GM18499 (cell line): Measurements from ENCODE around the gene TLCD3A.
"Not testable (repeated sequence)": the region's sequence is repeated elsewhere in the genome, so short reads cannot be mapped to it uniquely, and the experiment has no call there.

Source experiments
- ATAC-seq: cut with Tn5 transposase; IDR thresholded peaks from one replicate; pipeline ENCODE4 v1.9.1; 2021; ENCODE audit warnings: moderate number of reproducible peaks; ENCODE audit not compliant: insufficient read depth, unreplicated experiment

Gene TLCD3A

GRCh38 chr17:732067-732901 lies at the start of gene TLCD3A:
TLCD3A (plus strand) TSS chr17:732596; CDS start chr17:732648, 52 bp downstream.
- no peak for ATAC-seq

GRCh38 chr17:683040-683439 lies 49.4 kb upstream of the TLCD3A start:
- no peak for ATAC-seq

GRCh38 chr17:683499-684254 lies 48.7 kb upstream of the TLCD3A start:
- ATAC-seq: no peak

DNA sequence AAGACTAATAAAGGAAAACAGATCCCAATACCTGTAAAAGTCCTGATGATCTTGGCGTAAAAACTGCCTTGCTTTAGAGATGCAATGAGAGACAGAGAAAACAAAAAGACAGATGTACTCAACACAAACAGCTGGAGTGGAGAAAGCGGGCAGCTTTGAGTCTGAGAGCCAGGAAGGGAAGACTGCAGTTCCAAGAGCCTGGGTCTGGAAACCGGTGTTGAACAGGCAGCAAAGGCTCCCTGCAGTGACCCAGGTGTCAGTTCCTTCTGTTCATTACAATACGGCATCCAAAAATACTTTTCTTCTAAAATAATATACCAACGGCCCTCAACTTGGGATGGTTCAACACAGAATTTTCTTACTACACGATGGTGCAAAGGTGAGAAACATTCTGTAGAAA lies 47.4 kb upstream of the TLCD3A start:
- ATAC-seq: no peak

DNA sequence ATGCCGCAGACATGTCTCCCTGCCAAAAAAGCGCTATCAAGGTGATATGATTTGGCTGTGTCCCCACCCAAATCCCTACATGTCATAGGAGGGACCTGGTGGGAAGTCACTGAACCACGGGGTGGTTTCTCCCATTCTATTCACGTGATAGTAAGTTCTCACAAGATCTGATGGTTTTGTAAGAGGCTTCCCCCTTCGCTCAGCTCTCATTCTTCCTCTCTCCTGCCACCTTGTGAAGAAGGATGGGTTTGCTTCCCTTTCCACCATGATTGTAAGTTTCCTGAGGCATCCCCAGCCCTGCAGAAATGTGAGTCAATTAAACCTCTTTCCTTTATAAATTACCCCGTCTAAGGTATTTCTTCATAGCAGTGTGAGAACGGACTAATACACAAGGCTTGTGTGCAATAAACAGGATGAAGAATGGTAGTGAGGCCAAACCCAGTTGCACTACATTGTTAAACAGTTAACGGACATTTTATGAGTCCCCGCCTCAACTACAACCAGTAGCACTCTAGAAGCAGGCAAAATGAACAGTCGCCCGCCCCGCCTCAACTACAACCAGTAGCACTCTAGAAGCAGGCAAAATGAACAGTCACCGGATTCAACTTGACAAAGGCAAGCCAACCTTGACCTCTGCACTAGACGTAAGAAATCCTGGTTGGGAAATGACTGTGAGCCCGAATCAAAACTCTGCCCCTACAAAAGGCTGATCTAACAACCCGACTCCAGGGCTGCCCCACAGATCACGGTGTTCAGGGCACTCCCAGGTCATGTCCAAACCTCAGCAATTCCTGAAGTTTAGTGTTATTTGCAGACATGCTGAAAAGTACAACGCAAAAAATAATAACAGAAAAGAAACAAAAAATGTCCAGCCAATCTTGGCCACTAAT lies 44.1 kb upstream of the TLCD3A start:
- ATAC-seq: no peak

DNA sequence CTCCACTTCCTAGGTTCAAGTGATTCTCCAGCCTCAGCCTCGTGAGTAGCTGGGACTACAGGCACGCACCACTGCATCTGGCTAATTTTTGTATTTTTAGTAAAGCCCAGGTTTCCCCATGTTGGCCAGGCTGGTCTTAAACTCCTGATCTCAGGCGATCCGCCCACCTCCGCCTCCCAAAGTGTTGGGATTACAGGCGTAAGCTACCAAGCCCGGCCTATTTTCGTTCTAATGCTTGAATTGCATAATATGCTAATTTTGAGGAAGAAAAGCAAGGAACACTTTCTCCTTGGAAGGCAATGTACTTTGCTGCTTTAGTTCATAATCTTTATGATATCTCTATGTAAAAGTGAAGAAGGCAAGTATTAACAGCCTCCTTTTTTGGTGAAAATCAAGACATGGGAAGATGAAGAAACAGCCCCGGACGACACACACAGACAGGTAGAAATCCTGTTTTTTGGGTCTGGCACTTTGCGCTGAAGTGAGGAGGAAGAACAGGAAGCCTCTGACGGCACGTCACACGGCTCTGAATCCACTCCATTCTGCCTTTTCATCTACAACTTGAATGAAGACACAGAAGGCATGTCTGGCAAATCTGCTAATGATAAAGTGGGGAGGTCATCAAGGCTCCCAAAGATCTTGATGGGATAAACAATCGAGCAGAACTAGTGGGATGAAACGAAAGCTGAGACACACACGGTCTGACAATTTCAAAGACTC lies 42.7 kb upstream of the TLCD3A start:
- ATAC-seq: no peak

GRCh38 chr17:690361-690760 lies 42.0 kb upstream of the TLCD3A start:
- no peak for ATAC-seq

GRCh38 chr17:691423-691822 lies 41.0 kb upstream of the TLCD3A start:
- no peak for ATAC-seq

- ATAC-seq: no peak
These were observed 40.3 kb upstream of the TLCD3A start for GRCh38 chr17:692116-692515.

DNA sequence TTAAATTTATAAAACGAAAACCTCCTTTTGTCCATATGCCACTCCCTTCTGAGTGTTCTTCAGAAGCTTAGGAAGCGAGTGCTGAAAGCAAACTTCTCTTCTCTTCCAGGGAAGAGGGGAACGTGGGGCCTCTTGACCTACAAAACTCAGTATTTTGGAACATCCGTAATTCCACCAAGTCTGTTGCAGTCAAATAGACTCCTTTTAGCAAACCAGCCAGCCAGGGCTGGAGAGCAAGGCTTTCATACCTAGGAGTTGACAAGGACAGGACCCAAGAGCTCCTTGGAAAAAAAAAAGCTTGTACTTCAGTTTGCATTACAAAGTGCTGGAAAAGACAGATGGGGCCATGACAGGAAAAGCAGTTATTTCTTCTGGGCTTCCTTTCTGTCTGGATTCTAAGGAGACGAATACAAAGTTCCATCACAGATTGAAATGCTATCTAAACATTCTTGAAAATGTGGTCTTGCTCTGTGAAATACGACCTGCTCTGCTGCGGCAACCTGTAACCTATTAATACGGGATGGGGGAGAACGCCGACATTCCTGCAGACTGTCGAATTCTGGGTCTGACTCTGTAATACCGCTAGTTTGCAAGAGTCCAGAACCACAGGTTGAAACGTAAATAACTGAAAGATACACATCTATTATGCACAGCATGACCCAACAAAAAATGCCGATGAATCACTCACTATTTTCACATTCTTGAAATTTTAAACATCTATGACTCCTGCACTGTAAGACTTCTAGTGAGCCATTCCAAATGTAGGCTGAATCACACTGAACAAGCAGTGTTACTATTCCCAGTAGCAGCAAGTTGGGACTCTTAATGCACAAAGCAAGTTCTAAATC lies 38.4 kb upstream of the TLCD3A start:
- ATAC-seq: no peak

DNA sequence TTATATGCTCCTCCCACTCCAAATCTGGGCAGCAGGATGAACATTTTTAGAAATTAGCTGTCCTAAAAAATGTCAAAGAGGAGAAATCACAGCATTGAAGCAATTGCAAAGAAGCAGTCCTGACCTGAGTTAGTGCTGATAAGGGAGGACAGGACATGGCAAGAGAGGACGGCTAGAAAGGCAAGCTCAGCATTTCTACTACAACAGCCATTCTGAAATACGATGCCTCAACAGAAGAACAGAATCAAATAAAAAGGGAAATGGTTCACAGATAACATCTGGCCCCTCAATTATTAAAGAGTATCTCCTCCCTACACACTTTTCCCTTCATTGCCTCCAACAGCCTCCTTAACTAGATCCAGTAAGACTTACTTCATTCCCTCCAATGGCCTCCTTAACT lies 36.0 kb upstream of the TLCD3A start:
- ATAC-seq: no peak

- ATAC-seq: no peak
These were observed 34.7 kb upstream of the TLCD3A start for GRCh38 chr17:697682-698081.

GRCh38 chr17:698096-698495 lies 34.3 kb upstream of the TLCD3A start:
- ATAC-seq: not testable (repeated sequence)

DNA sequence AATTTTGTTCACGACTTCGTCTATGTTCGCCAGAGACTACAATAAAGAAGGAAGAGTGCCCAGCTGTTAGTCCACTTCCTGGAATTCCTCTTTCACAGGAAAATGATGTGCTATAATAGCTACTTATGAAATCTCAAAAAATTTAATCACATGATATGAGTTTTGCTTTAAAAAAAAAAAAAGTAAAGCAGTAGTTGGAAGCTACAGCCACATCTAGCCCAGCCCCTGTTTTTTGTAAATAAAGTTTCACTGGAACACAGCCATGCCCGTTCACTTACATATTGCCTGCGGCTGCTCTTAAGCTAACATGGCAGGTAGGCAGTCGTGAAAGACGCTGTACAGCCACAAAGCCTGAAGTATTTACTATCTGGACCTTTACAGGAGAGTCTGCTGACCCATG lies 33.1 kb upstream of the TLCD3A start:
- no peak for ATAC-seq

GRCh38 chr17:700504-701094 lies 31.8 kb upstream of the TLCD3A start:
- ATAC-seq: no peak

- ATAC-seq: no peak
These were observed 29.1 kb upstream of the TLCD3A start for GRCh38 chr17:703081-703875.

DNA sequence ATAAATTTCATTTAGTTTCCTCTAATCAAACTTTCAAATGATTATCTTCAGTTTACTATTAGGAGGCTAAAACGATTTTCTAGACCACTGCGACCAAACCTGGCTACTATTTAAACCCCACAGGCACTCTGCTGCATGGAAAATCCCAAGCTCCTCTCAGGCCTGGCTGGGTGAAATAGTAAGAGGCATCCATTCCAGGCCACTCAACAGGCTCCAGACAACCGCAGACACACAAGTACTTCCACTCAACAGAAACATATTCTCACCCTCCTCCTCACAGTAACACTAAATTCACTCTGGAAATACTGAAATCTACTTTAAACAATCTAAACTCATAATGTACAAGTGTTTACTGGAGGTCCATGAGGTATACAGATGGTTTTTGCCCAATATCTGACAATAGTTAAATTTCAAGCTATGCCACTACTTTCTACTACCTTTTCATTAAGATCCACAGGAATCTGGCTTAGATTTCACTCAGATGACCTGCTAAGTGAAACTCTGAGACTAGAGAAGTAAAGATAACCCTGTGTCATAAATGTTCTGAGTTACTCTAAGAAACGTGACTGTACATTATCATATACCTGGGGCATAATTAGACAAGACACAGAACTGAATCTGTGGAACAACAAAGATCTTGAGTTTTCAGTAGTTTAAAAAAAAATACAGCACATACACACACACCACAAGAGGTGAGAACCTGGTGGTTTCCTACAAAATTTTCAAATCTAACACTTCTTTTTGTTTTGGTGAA lies 28.1 kb upstream of the TLCD3A start:
- ATAC-seq: no peak
